Mammary epithelial cell (primary cell): ENCODE data around the gene TUBA1B.
A peak's percentile ranks its signal among the peaks of the same experiment; 100 is the strongest.

Source experiments
- CTCF ChIP-seq, 2 donors: IDR thresholded peaks in 1 of 2; conservative IDR thresholded peaks in 1 of 2; 2 replicates each; pipeline ENCODE4 v1.5.1; 2011 to 2012; ENCODE audit warnings: inconsistent platforms in 2 of 2, low read length in 2 of 2, mild to moderate bottlenecking in 2 of 2, control low read depth in 1 of 2, low read depth in 1 of 2; ENCODE audit not compliant: insufficient read depth in 1 of 2; ENCODE audit errors: extremely low read depth in 1 of 2
- EZH2 ChIP-seq: IDR thresholded peaks from 2 replicates; pipeline ENCODE4 v1.6.1; 2012; ENCODE audit warnings: low read length, inconsistent platforms, borderline replicate concordance

- TF ChIP-seq CTCF (conservative IDR thresholded peaks at IDR 0.05 in 1 of 2, IDR thresholded peaks at IDR 0.05 in 1 of 2; ENCODE audit: extremely low read depth in 1 of 2, insufficient read depth in 1 of 2, low read depth in 1 of 2, low read length in 2 of 2) (peak; percentile 81), EZH2 (no peak)
Measured at GRCh38 chr12:49098035-49098451, 33.2 kb downstream of the TUBA1B start.
